DOHH2 (cell line): ENCODE data around the gene GMPS.

Experiments used
- EZH2phosphoT487 ChIP-seq: fragments of 200-600 bp; sonication (generic); IDR thresholded peaks from 2 replicates; pipeline ENCODE4 v1.6.1; 2017; ENCODE audit warnings: borderline replicate concordance, mild to moderate bottlenecking, antibody characterized with exemption, low read length, moderate library complexity, mixed read lengths
- TF ChIP-seq, protein P1 (sequence below): fragments of 200-600 bp; sonication (generic); IDR thresholded peaks from one replicate; pipeline ENCODE4 v1.5.1; 2014; ENCODE audit warnings: antibody characterized with exemption, mild to moderate bottlenecking, low read depth, low read length; ENCODE audit not compliant: poor library complexity, severe bottlenecking

DNA sequence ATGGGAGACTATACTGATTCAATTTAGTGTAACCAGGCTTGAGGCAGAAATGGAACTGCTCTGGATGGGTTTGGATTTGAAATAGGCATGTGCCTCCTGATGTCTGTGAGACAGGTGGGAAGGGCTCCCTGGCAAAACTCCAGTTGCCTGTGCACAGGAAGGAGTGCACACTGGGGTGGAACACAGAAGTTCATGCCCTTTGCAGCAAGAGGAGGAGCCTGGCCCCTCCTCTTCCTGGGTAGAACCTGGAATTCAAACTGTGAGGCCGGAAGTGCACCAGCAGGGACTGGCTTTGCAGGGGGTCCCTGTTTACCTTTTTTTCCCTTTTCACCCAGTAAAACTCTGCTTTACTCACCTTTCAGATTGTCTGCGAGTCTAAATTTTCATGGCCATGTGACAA, 99.9 kb downstream of the GMPS start:
- TF ChIP-seq, protein P1, sequence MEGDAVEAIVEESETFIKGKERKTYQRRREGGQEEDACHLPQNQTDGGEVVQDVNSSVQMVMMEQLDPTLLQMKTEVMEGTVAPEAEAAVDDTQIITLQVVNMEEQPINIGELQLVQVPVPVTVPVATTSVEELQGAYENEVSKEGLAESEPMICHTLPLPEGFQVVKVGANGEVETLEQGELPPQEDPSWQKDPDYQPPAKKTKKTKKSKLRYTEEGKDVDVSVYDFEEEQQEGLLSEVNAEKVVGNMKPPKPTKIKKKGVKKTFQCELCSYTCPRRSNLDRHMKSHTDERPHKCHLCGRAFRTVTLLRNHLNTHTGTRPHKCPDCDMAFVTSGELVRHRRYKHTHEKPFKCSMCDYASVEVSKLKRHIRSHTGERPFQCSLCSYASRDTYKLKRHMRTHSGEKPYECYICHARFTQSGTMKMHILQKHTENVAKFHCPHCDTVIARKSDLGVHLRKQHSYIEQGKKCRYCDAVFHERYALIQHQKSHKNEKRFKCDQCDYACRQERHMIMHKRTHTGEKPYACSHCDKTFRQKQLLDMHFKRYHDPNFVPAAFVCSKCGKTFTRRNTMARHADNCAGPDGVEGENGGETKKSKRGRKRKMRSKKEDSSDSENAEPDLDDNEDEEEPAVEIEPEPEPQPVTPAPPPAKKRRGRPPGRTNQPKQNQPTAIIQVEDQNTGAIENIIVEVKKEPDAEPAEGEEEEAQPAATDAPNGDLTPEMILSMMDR: no peak
- TF ChIP-seq EZH2phosphoT487: no peak
